ENCODE results near the gene TNS3.

The TNS3 gene

GRCh38 chr7:47411281-47411869 lies 170.5 kb downstream of the TNS3 start:
- DNase-seq (ENCODE audit: insufficient read length, low spot score): no peak
- no peak for FAIRE-seq
- TF ChIP-seq CTCF (IDR thresholded peaks at IDR 0.05; ENCODE audit: insufficient read depth, missing control alignments): no peak

GRCh38 chr7:47408675-47409074 lies 173.2 kb downstream of the TNS3 start:
- FAIRE-seq (no peak), DNase-seq (ENCODE audit: insufficient read length, low spot score) (no peak)
- no peak for TF ChIP-seq CTCF (IDR thresholded peaks at IDR 0.05; ENCODE audit: insufficient read depth, missing control alignments)

- TF ChIP-seq CTCF (IDR thresholded peaks at IDR 0.05; ENCODE audit: insufficient read depth, missing control alignments): no peak
- FAIRE-seq: no peak
- DNase-seq (ENCODE audit: insufficient read length, low spot score): no peak
Observed at GRCh38 chr7:47407821-47408674, 173.9 kb downstream of the TNS3 start.

- no peak for TF ChIP-seq CTCF (IDR thresholded peaks at IDR 0.05; ENCODE audit: insufficient read depth, missing control alignments)
- FAIRE-seq: no peak
- DNase-seq (ENCODE audit: insufficient read length, low spot score): no peak
Observed at GRCh38 chr7:47407136-47407535, 174.8 kb downstream of the TNS3 start.

- no peak for TF ChIP-seq CTCF (IDR thresholded peaks at IDR 0.05; ENCODE audit: insufficient read depth, missing control alignments)
- no peak for FAIRE-seq
- no peak for DNase-seq (ENCODE audit: insufficient read length, low spot score)
Observed at GRCh38 chr7:47406801-47407129, 175.1 kb downstream of the TNS3 start.

GRCh38 chr7:47405921-47406800 lies 175.8 kb downstream of the TNS3 start:
- no peak for FAIRE-seq
- no peak for TF ChIP-seq CTCF (IDR thresholded peaks at IDR 0.05; ENCODE audit: insufficient read depth, missing control alignments)
- DNase-seq (ENCODE audit: insufficient read length, low spot score): no peak

Measured in D721Med (cell line).